SK-N-SH treated with all-trans-retinoic acid at 6 μM for 48 hours (cell line): ENCODE results near the gene MAP3K10.

ENCODE experiments used
- CREB5 ChIP-seq: fragments of 250-450 bp; sonication (Bioruptor Pico); IDR thresholded peaks from 2 replicates; pipeline ENCODE4 v1.5.1; 2020; ENCODE audit warnings: low read depth, mild to moderate bottlenecking, moderate library complexity
- ISL1 ChIP-seq: fragments of 250-450 bp; sonication (Bioruptor Pico); IDR thresholded peaks from 2 replicates; pipeline ENCODE4 v2.1.2; 2022; ENCODE audit warnings: mild to moderate bottlenecking, moderate library complexity
- POU6F1 ChIP-seq: fragments of 250-450 bp; sonication (Bioruptor Pico); IDR thresholded peaks from 2 replicates; pipeline ENCODE4 v1.8.0; 2021; ENCODE audit warnings: low read depth, mild to moderate bottlenecking, moderate library complexity, borderline replicate concordance
- ZC3H10 ChIP-seq: fragments of 250-450 bp; sonication (Bioruptor Pico); IDR thresholded peaks from 2 replicates; pipeline ENCODE4 v1.5.1; 2021; ENCODE audit warnings: mild to moderate bottlenecking, moderate library complexity
- TF ChIP-seq, protein P1 (sequence below): fragments of 250-450 bp; sonication (Bioruptor Pico); IDR thresholded peaks from 2 replicates; pipeline ENCODE4 v1.8.0; 2020; ENCODE audit warnings: mild to moderate bottlenecking, moderate library complexity, borderline replicate concordance

DNA sequence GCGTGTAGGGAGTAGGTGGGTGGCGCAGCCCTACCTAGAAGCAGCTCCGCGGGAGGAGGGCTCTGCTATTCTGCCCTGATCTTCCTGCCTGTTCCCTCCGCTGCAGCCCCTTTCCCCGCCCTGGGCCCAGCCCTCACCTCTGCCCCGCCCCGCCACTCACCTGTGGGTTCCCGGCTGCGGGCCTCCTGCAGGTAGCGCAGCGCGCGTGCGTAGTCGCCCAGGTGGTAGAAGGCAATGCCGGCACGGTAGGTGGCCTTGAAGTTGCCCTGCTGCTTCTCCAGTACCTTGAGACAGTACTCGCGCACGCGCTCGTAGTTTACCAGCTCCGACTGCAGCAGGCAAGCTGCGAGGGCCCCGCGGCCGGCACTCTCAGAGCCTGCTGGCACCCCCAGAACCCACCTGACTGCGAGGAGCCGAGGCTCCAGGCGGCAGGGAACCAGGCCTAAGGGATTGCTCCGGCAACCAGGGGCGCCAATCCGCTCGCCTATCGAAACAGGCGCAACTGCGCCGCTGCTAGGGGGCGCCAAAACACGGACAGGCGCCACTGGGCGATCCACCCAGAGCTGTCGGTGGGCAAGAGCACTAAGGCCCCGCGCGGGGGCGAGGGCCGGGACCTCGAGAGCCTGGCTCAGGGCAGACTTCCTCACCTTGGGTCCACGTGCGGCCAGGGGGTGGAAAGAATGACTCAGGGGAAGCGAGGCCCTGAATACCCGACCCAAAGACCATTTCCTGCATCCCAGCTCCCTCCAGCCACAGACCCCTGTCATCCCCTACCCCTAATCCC lies 26.0 kb downstream of the MAP3K10 start:
- TF ChIP-seq CREB5 (CRISPR knock-in tag): no peak
- TF ChIP-seq POU6F1 (CRISPR knock-in tag): no peak
- TF ChIP-seq, protein P1, sequence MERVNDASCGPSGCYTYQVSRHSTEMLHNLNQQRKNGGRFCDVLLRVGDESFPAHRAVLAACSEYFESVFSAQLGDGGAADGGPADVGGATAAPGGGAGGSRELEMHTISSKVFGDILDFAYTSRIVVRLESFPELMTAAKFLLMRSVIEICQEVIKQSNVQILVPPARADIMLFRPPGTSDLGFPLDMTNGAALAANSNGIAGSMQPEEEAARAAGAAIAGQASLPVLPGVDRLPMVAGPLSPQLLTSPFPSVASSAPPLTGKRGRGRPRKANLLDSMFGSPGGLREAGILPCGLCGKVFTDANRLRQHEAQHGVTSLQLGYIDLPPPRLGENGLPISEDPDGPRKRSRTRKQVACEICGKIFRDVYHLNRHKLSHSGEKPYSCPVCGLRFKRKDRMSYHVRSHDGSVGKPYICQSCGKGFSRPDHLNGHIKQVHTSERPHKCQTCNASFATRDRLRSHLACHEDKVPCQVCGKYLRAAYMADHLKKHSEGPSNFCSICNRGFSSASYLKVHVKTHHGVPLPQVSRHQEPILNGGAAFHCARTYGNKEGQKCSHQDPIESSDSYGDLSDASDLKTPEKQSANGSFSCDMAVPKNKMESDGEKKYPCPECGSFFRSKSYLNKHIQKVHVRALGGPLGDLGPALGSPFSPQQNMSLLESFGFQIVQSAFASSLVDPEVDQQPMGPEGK (CRISPR knock-in tag): no peak
- TF ChIP-seq ZC3H10 (CRISPR knock-in tag): no peak
- TF ChIP-seq ISL1 (CRISPR knock-in tag): no peak
